ENCODE results near the gene SP3. TPM values are rescaled to one million over a fixed set of nuclear protein-coding genes. Genes with fewer than 3 reads are reported as not detected.

The SP3 gene
- polyA plus RNA-seq, 1 donor (not counting 4 experiments of a cell fraction or from before 2014, with no cell fraction given) = 46.7 TPM

- Histone ChIP-seq H3K36me3 (ENCODE audit: control insufficient read depth in 2 of 2, extremely low read depth in 1 of 2, insufficient read depth in 2 of 2, low read length in 2 of 2) (no peaks in the 10 kb centered on the region), H3K79me2 (ENCODE audit: control insufficient read depth, insufficient read depth, low read length) (no peaks in the 10 kb centered on the region), H3K4me2 (ENCODE audit: control insufficient read depth, extremely low read depth, insufficient read depth, low read depth, low read length) (no peak overlapping the region), H3K9me3 (ENCODE audit: control insufficient read depth, low read depth, low read length) (no peaks in the 10 kb centered on the region), H3K9me1 (ENCODE audit: control insufficient read depth, extremely low read depth, insufficient read depth, low read length) (no peaks in the 10 kb centered on the region), H3K27me3 (ENCODE audit: control insufficient read depth, extremely low read depth, insufficient read depth, low read length) (no peaks in the 10 kb centered on the region), H3K27ac (ENCODE audit: control insufficient read depth, insufficient read depth, low read length) (no peak overlapping the region), H2AFZ (ENCODE audit: control insufficient read depth, low read length) (no peak overlapping the region), H3K4me3 (ENCODE audit: control insufficient read depth in 2 of 3, extremely low read depth in 1 of 3, insufficient read depth in 2 of 3, low read depth in 1 of 3, low read length in 3 of 3) (no peak overlapping the region), H4K20me1 (ENCODE audit: control insufficient read depth, extremely low read depth, insufficient read depth, low read length) (no peaks in the 10 kb centered on the region), H3K9ac (ENCODE audit: control insufficient read depth, extremely low read depth, insufficient read depth, low read length) (no peak overlapping the region), H3K4me1 (ENCODE audit: control insufficient read depth, extremely low read depth, insufficient read depth, low read length) (peaks cover 12% of the 10 kb centered on the region)
- TF ChIP-seq CTCF (optimal IDR thresholded peaks at IDR 0.05 in 1 of 3, IDR thresholded peaks at IDR 0.05 in 1 of 3, conservative IDR thresholded peaks at IDR 0.05 in 1 of 3; ENCODE audit: extremely low read depth in 1 of 3, insufficient read depth in 2 of 3, low read length in 3 of 3) (no peak), EZH2 (IDR thresholded peaks at IDR 0.05; ENCODE audit: low read length) (no peak)
- DNase-seq (ENCODE audit: low read depth, low spot score) (no peak), FAIRE-seq (no peak)
- dilution Hi-C loops (cut with MboI; ENCODE audit: extremely low pct_ligation_motif_present, low sequenced_read_pairs) = no loop called here
Observed at GRCh38 chr2:173872714-173873113, 92.5 kb downstream of the SP3 start.

- no peak overlapping the region for H3K27ac ChIP-seq (ENCODE audit: control insufficient read depth, insufficient read depth, low read length)
- no peaks in the 10 kb centered on the region for H3K27me3 ChIP-seq (ENCODE audit: control insufficient read depth, extremely low read depth, insufficient read depth, low read length)
- H3K79me2 ChIP-seq (ENCODE audit: control insufficient read depth, insufficient read depth, low read length) = no peaks in the 10 kb centered on the region
- dilution Hi-C loops (cut with MboI; ENCODE audit: extremely low pct_ligation_motif_present, low sequenced_read_pairs) = no loop called here
- FAIRE-seq (no peak), DNase-seq (ENCODE audit: low read depth, low spot score) (no peak)
- H3K9me3 ChIP-seq (ENCODE audit: control insufficient read depth, low read depth, low read length) = no peaks in the 10 kb centered on the region
- peaks cover 12% of the 10 kb centered on the region for H3K4me1 ChIP-seq (ENCODE audit: control insufficient read depth, extremely low read depth, insufficient read depth, low read length)
- TF ChIP-seq CTCF (optimal IDR thresholded peaks at IDR 0.05 in 1 of 3, IDR thresholded peaks at IDR 0.05 in 1 of 3, conservative IDR thresholded peaks at IDR 0.05 in 1 of 3; ENCODE audit: extremely low read depth in 1 of 3, insufficient read depth in 2 of 3, low read length in 3 of 3) = no peak
- TF ChIP-seq EZH2 (IDR thresholded peaks at IDR 0.05; ENCODE audit: low read length) = no peak
- no peaks in the 10 kb centered on the region for H4K20me1 ChIP-seq (ENCODE audit: control insufficient read depth, extremely low read depth, insufficient read depth, low read length)
- H3K36me3 ChIP-seq (ENCODE audit: control insufficient read depth in 2 of 2, extremely low read depth in 1 of 2, insufficient read depth in 2 of 2, low read length in 2 of 2) = no peaks in the 10 kb centered on the region
- H3K4me3 ChIP-seq (ENCODE audit: control insufficient read depth in 2 of 3, extremely low read depth in 1 of 3, insufficient read depth in 2 of 3, low read depth in 1 of 3, low read length in 3 of 3) = no peak overlapping the region
- H2AFZ ChIP-seq (ENCODE audit: control insufficient read depth, low read length) = no peak overlapping the region
- no peaks in the 10 kb centered on the region for H3K9me1 ChIP-seq (ENCODE audit: control insufficient read depth, extremely low read depth, insufficient read depth, low read length)
- H3K9ac ChIP-seq (ENCODE audit: control insufficient read depth, extremely low read depth, insufficient read depth, low read length) = no peak overlapping the region
- no peak overlapping the region for H3K4me2 ChIP-seq (ENCODE audit: control insufficient read depth, extremely low read depth, insufficient read depth, low read depth, low read length)
Observed at GRCh38 chr2:173869244-173870229, 95.6 kb downstream of the SP3 start.

All from keratinocyte (primary cell).